G401.6 (cell line): ENCODE measurements around the gene FLYWCH1.

Source experiments
- FAIRE-seq: peaks from 2 replicates; lab custom pipeline; 2012; peaks lifted over from hg19 to GRCh38; lab: Jason Lieb, UNC

FLYWCH1 gene

DNA sequence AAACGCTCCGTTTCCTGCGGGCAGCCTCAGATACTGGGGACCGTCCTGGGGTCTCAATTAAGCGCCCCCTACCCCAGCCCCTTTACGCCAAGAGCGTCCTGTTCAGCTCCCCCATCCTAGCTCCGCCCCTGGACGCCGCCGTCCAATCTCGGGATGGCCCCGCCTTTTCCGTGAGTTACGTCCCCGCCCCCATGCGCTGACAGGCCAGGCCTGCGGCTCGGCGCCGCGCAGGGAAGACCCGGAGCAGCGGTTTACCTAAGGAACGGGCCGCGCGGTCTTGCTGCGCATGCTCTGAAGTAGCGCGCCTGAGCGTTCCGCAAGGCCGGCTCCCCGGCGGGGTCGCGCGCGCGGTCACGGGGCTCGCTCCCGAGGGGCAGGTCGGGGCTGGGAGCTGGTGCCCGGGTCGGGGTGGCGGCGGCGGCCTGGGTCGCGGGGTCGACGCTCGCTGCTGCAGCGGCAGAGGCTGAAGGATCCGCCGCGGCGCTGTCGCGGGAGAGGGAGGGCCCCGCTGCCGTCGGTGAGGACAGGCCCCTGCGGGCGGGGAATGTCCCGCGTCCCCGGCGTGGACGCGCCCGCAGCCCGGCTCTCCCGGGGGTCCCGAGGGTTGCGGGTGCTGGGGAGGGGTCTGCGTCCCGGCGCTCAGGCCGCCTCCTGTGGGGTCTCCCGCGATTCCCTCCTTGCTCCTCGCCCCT lies at the start of gene FLYWCH1:
Gene FLYWCH1, plus strand, starts transcription at position 294 of the 692 bp plus-strand sequence. CDS start 17,755 bp downstream, outside the sequence.
- FAIRE-seq = peak; percentile 92

DNA sequence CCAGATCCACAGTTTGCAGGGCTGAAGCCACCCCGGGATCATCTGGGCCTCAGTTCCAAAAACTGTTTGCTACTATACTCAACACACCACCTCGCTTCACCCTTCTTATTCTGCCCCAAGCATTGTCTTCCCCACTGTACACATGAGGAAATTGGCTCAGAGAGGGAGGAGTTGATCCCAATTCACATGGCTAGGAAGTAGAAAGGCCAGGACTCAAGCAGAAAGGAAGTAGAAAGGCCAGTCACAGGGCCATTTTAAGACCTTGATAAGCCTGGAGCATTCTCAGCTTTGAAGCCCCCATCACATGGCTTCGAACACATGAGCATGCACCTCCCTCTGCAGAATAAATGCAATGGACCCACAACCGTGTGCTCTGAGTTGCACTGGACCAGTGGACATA lies 46.1 kb upstream of the FLYWCH1 start:
- FAIRE-seq = no peak

GRCh38 chr16:2866431-2866830 lies 45.3 kb upstream of the FLYWCH1 start:
- no peak for FAIRE-seq

- FAIRE-seq = no peak
These were observed 44.1 kb upstream of the FLYWCH1 start for GRCh38 chr16:2867661-2867986.

DNA sequence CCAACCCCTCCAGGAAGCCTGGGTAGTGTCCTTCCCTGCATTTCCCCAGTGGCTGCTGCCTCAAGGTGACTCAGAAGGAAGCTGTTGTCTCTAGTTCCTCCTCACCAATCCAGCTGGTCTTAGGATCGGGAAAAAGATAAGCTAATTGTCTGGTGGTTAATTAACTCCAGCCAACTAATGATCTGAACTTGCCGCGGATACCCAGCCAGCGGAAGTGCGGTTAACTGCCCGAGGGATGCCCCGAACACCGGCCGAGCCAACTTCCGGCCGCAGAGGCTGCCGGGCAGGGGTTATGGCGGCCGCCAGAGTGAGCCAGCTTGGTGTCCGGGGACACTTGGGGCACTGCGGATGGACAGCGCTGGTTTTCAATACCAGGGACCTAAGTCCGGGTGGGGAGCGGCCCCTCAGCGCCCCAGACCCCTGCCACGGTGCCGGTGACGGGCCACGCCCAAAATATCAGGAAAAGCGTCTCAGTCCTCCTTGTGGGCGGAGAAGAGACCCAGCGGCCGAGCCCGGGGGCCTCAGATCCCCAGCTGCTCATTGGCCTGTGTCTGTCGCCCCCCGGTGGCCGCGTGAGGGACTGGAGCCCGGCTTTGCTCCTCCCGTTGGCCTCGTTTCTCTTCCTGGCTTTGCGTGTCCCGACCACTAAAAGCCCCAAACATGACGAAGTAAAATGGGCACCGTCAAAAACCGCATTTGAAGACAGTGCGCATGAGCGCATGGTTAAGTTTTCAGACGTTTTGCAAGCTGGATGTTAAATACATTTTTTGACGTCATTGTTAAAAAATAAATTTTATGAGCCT lies 43.5 kb upstream of the FLYWCH1 start:
- FAIRE-seq = peak; percentile 73

GRCh38 chr16:2871926-2872325 lies 39.8 kb upstream of the FLYWCH1 start:
- FAIRE-seq = no peak

- FAIRE-seq = no peak
These were observed 37.5 kb upstream of the FLYWCH1 start for GRCh38 chr16:2874032-2874911.

GRCh38 chr16:2874912-2875362 lies 36.8 kb upstream of the FLYWCH1 start:
- peak; percentile 93 for FAIRE-seq

DNA sequence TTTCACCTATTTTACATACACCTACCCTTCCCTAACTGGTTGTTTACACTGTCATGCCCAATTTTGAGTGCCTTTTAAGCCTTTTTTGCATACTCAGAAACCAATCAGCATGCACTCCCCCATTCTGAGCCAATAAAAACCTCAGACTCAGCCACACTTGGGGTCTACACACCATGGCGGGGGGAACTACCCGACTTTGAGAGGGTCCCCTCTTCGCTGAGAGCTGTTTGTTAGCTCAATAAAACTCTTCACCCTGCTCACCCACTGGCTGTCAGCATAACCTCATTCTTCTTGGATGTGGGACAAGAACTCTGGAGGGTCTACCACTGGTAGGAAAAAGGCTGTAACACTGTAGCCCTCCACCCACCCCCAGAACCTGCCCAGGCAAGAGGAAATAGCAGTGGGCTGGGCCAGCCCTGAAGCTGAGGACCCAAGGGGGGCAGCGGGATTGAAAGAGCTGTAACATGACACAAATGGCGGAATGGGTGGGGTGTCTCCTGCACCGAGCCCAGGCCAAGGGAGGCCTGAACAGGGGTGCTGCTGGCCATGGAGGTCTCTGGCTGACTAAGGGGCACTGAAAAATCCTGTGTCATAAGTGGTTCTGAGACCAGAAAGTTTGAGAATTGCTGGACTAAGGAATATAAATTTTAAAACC lies 31.8 kb upstream of the FLYWCH1 start:
- FAIRE-seq = no peak

DNA sequence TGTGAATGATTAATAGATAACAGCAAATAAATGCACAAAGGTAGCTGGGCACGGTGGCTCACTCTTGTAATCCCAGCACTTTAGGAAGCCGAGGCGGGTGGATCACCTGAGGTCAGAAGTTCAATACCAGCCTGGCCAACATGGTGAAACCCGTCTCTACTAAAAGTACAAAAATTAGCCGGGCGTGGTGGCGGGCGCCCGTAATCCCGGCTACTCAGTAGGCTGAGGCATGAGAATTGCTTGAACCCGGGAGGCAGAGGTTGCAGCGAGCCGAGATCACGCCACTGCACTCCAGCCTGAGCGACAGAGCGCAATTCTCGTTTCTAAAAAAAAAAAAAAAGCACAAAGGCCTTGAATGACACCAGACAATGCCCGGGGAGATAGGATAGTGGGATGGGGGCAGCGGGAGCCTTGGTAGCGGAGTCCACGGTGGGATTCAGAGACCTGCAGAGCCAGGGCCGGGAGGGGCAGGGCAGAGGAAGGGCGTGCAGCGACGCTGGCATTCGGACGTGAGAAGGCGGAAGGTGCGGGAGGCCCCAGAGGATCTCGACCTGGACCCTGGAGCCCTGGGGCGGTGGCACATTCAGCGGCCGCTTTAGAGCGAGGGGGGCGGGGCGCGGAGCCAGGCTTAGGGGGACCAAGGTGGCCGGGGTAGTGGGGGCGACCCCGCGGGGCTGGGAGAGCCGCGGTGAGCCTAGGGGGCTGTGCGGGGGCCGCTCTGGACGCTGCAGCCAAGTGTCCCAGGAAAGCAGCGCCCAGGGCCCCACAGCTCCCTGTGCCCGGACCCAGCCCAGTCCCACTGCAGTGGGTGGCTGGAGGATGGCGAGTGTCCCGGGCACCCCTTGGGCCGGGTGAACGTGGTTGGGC lies 29.7 kb upstream of the FLYWCH1 start:
- FAIRE-seq = no peak

- peak; percentile 97 for FAIRE-seq
These were observed 28.9 kb upstream of the FLYWCH1 start, which contains the start of gene FLYWCH2 for GRCh38 chr16:2882650-2883457. TSS of gene FLYWCH2 (plus strand) at chr16:2883215. CDS start at chr16:2896450, 13,235 bp downstream.

- FAIRE-seq = no peak
These were observed 28.2 kb upstream of the FLYWCH1 start for GRCh38 chr16:2883458-2883908.

GRCh38 chr16:2884041-2884451 lies 27.7 kb upstream of the FLYWCH1 start:
- no peak for FAIRE-seq

DNA sequence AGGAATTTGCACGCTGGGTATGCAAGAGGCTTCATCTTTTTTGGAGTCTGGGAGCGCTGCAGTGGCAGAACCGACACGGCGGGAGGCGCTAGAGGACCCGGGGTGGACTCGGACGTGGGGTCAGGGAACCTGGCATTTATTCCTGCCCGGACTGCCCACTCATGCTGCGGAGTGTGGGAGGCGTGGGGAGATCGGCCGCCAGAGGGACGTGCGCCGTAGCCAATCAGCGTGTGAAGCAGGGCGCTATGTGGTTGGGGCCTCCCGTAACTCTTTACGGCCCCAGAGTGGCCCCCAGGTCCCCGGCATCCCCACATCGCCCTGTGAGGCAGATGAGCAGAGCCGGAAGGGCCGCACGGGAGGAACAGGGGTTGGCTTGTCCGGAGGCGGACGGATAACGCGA lies 17.5 kb upstream of the FLYWCH1 start:
- no peak for FAIRE-seq

DNA sequence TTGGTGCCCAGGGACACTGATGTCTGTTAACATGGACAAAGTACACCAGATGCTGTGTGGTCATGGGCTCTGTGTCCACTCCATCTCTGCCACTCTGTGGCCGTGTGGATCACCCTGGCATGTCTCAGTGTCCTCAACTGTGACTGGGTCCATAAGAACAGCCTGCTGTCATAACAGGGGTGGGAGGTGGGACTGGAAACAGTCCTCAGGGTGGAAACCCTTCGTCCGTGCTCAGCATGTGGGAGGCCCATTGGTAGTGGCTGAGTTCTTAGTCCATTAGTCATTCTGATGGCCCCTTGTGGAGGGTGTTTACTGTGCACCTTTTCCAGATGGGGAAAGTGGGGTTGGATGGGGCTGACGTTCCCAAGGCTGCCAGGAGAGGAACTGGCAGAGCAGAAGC lies 15.9 kb upstream of the FLYWCH1 start:
- no peak for FAIRE-seq

GRCh38 chr16:2896480-2897010 lies 15.2 kb upstream of the FLYWCH1 start:
- no peak for FAIRE-seq

DNA sequence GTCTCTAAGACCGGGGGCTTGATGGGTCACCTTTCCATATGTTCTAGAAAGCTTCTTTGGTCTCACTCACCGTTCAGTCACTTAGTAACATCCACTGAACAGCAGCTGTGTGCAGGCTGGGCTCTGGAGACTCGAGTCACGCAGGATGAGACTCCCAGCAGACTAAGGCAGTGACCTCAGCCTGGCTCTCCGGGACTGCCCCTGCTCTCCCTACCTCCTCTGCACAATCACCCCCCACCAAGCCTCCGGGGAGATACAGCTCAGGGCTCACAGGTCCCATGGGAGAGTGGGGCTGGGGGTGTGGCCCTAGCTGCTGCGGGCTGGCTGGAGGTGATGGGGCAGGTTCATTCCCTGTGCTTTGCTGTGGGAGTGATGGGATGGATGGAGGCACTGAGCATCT lies 14.6 kb upstream of the FLYWCH1 start:
- FAIRE-seq = no peak

GRCh38 chr16:2898831-2899563 lies 12.7 kb upstream of the FLYWCH1 start:
- FAIRE-seq = no peak

- FAIRE-seq = no peak
These were observed 12.1 kb upstream of the FLYWCH1 start for GRCh38 chr16:2899564-2900072.
